Neural crest cell (in vitro differentiated cells): ENCODE data around the gene OR2V2. TPM values are rescaled to one million over a fixed set of nuclear protein-coding genes. Genes with fewer than 3 reads are reported as not detected.

Experiments
- DNase-seq: peaks from one replicate; pipeline ENCODE4 v3.0.0; 2021; ENCODE audit warnings: low read depth, mixed read lengths, low spot score
- H3K27ac Mint-ChIP-seq: one replicate; pipeline ENCODE4 v1.8.0; 2021; ENCODE audit warnings: mild to moderate bottlenecking, mixed read lengths; ENCODE audit not compliant: unreplicated experiment
- H3K27me3 Mint-ChIP-seq: 2 replicates; pipeline ENCODE4 v1.8.0; 2021; ENCODE audit warnings: low read depth, mild to moderate bottlenecking, mixed read lengths
- H3K36me3 Mint-ChIP-seq: 2 replicates; pipeline ENCODE4 v1.8.0; 2021; ENCODE audit warnings: low read depth, mild to moderate bottlenecking, mixed read lengths
- H3K4me1 Mint-ChIP-seq: 2 replicates; pipeline ENCODE4 v1.8.0; 2021; ENCODE audit warnings: mixed read lengths
- H3K4me3 Mint-ChIP-seq: one replicate; pipeline ENCODE4 v1.8.0; 2021; ENCODE audit warnings: mild to moderate bottlenecking, mixed read lengths
- H3K9me3 Mint-ChIP-seq: 2 replicates; pipeline ENCODE4 v1.8.0; 2021; ENCODE audit warnings: mixed read lengths
- CTCF ChIP-seq: fragments of 200-600 bp; sonication (generic); conservative IDR thresholded peaks from 2 replicates; pipeline ENCODE4 v1.5.0; 2021; ENCODE audit warnings: antibody characterized with exemption, mild to moderate bottlenecking
- total RNA-seq: library from RNA; stranded (reverse); gene quantifications from 2 replicates; pipeline ENCODE4 v1.2.1, GENCODE V29; 2021

The OR2V2 gene
- total RNA-seq, 1 donor from 2014 or later, result not detected

GRCh38 chr5:181131514-181131913, 15.9 kb upstream of the OR2V2 start:
- Mint-ChIP-seq H3K27ac (no peak overlapping the region), H3K9me3 (no peaks in the 10 kb centered on the region), H3K4me3 (no peak overlapping the region), H3K4me1 (peaks cover 9% of the 10 kb centered on the region), H3K27me3 (peaks cover 66% of the 10 kb centered on the region), H3K36me3 (no peaks in the 10 kb centered on the region)
- TF ChIP-seq CTCF, result no peak
- DNase-seq, result no peak

- Mint-ChIP-seq H3K4me3 (no peak overlapping the region), H3K4me1 (peaks cover 9% of the 10 kb centered on the region), H3K27ac (no peak overlapping the region), H3K36me3 (no peaks in the 10 kb centered on the region), H3K27me3 (peaks cover 55% of the 10 kb centered on the region), H3K9me3 (no peaks in the 10 kb centered on the region)
- no peak for TF ChIP-seq CTCF
- DNase-seq, result no peak
These were observed 14.3 kb upstream of the OR2V2 start for GRCh38 chr5:181133083-181133482.

- peaks cover 9% of the 10 kb centered on the region for H3K4me1 Mint-ChIP-seq
- TF ChIP-seq CTCF, result no peak
- H3K36me3 Mint-ChIP-seq, result no peaks in the 10 kb centered on the region
- H3K27me3 Mint-ChIP-seq, result peaks cover 49% of the 10 kb centered on the region
- DNase-seq, result no peak
- H3K4me3 Mint-ChIP-seq, result no peak overlapping the region
- no peak overlapping the region for H3K27ac Mint-ChIP-seq
- H3K9me3 Mint-ChIP-seq, result peaks cover 2% of the 10 kb centered on the region
These were observed 13.7 kb upstream of the OR2V2 start for GRCh38 chr5:181133610-181134231.

GRCh38 chr5:181134259-181134658, 13.1 kb upstream of the OR2V2 start:
- H3K27ac Mint-ChIP-seq, result no peak overlapping the region
- peaks cover 6% of the 10 kb centered on the region for H3K9me3 Mint-ChIP-seq
- peaks cover 9% of the 10 kb centered on the region for H3K4me1 Mint-ChIP-seq
- H3K36me3 Mint-ChIP-seq, result no peaks in the 10 kb centered on the region
- peaks cover 45% of the 10 kb centered on the region for H3K27me3 Mint-ChIP-seq
- no peak overlapping the region for H3K4me3 Mint-ChIP-seq
- DNase-seq, result no peak
- TF ChIP-seq CTCF, result no peak

- Mint-ChIP-seq H3K36me3 (no peaks in the 10 kb centered on the region), H3K4me3 (no peak overlapping the region), H3K4me1 (peaks cover 9% of the 10 kb centered on the region), H3K27me3 (peaks cover 46% of the 10 kb centered on the region), H3K27ac (no peak overlapping the region), H3K9me3 (peaks cover 6% of the 10 kb centered on the region)
- no peak for DNase-seq
- no peak for TF ChIP-seq CTCF
These were observed 10.9 kb upstream of the OR2V2 start for GRCh38 chr5:181136361-181136955.
